ENCODE results near the gene HIP1.
A peak's percentile ranks its signal among the peaks of the same experiment; 100 is the strongest.

The HIP1 gene

GRCh38 chr7:75649462-75649861, 89.3 kb downstream of the HIP1 start:
- Histone ChIP-seq H3K4me1 (peaks cover 31% of the 10 kb centered on the region), H3K9me3 (no peaks in the 10 kb centered on the region), H4K20me1 (peaks cover 14% of the 10 kb centered on the region; the same call in 1 of the 2 replicates), H3K4me2 (peak overlapping the region; percentile 60), H3K36me3 (peaks cover 26% of the 10 kb centered on the region; the same call in 1 of the 2 replicates), H3K27me3 (no peaks in the 10 kb centered on the region), H3K9ac (peak overlapping the region; percentile 19; the same call in 1 of the 2 replicates), H3K4me3 (no peak overlapping the region), H3K27ac (no peak overlapping the region)
- no peak for TF ChIP-seq Cebpa-rat (IDR thresholded peaks at IDR 0.05)

GRCh38 chr7:75647709-75648438, 90.9 kb downstream of the HIP1 start:
- peaks cover 14% of the 10 kb centered on the region; the same call in 1 of the 2 replicates for H4K20me1 ChIP-seq
- no peak for TF ChIP-seq Cebpa-rat (IDR thresholded peaks at IDR 0.05)
- no peak overlapping the region for H3K4me2 ChIP-seq
- no peak overlapping the region for H3K27ac ChIP-seq
- peaks cover 31% of the 10 kb centered on the region for H3K4me1 ChIP-seq
- no peaks in the 10 kb centered on the region for H3K27me3 ChIP-seq
- no peak overlapping the region for H3K4me3 ChIP-seq
- peaks cover 23% of the 10 kb centered on the region for H3K36me3 ChIP-seq
- H3K9ac ChIP-seq: no peak overlapping the region
- peaks cover 9% of the 10 kb centered on the region for H3K9me3 ChIP-seq

- H3K27me3 ChIP-seq: no peaks in the 10 kb centered on the region
- no peak overlapping the region for H3K9ac ChIP-seq
- no peak for TF ChIP-seq Cebpa-rat (IDR thresholded peaks at IDR 0.05)
- H3K4me1 ChIP-seq: peaks cover 31% of the 10 kb centered on the region
- H3K27ac ChIP-seq: no peak overlapping the region
- H4K20me1 ChIP-seq: peaks cover 14% of the 10 kb centered on the region; the same call in 1 of the 2 replicates
- H3K4me2 ChIP-seq: no peak overlapping the region
- peaks cover 23% of the 10 kb centered on the region for H3K36me3 ChIP-seq
- H3K9me3 ChIP-seq: peaks cover 9% of the 10 kb centered on the region
- no peak overlapping the region for H3K4me3 ChIP-seq
These were observed 92.1 kb downstream of the HIP1 start for GRCh38 chr7:75646571-75647102.

DNA sequence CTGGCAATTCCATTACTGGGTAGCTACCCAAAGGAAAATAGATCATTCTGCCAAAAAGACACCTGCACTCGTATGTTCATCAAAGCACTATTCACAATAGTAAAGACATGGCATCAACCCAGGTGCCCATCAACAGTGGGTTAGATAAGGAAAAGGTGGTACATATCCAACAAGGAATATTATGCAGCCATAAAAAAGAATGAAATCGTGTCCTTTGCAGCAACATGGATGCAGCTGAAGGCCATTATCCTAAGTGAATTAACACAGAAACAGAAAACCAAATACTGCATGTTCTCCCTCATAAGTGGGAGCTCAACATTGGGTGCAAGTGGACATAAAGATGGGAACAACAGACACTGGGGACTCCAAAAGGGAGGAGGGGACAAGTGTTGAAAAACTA, 93.2 kb downstream of the HIP1 start:
- H3K9me3 ChIP-seq: peaks cover 9% of the 10 kb centered on the region
- H3K4me2 ChIP-seq: no peak overlapping the region
- no peak overlapping the region for H3K27ac ChIP-seq
- H3K9ac ChIP-seq: no peak overlapping the region
- H3K4me1 ChIP-seq: peaks cover 24% of the 10 kb centered on the region
- H3K27me3 ChIP-seq: no peaks in the 10 kb centered on the region
- no peak for TF ChIP-seq Cebpa-rat (IDR thresholded peaks at IDR 0.05)
- peaks cover 23% of the 10 kb centered on the region for H3K36me3 ChIP-seq
- H3K4me3 ChIP-seq: no peak overlapping the region
- peaks cover 21% of the 10 kb centered on the region; the same call in 1 of the 2 replicates for H4K20me1 ChIP-seq

DNA sequence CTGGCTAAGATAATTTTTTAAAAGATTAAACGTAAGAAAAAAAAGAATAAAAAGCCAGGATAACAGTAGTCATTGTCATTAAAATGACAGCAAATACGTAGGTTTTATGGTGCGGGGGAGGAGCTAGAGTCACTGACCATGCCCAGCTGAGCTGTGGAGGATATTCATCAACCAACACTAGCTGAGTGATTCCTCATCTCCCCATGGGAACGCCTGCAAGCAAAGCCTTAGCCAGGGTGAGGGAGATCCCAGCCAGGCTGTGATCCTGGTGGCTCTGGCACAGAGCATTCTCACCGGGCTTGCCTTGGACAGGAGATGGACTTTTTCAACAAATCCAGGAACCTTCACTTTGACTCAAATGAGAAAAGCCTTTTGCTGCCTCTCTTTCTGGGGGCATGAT, 94.2 kb downstream of the HIP1 start:
- H3K9me3 ChIP-seq: peaks cover 9% of the 10 kb centered on the region
- H3K4me3 ChIP-seq: no peak overlapping the region
- H3K27me3 ChIP-seq: peaks cover 7% of the 10 kb centered on the region; the same call in 1 of the 2 replicates
- TF ChIP-seq Cebpa-rat (IDR thresholded peaks at IDR 0.05): no peak
- no peak overlapping the region for H3K4me2 ChIP-seq
- H3K36me3 ChIP-seq: peaks cover 23% of the 10 kb centered on the region
- no peak overlapping the region for H3K27ac ChIP-seq
- no peak overlapping the region for H3K9ac ChIP-seq
- H4K20me1 ChIP-seq: peaks cover 18% of the 10 kb centered on the region; the same call in 1 of the 2 replicates
- peaks cover 23% of the 10 kb centered on the region for H3K4me1 ChIP-seq

DNA sequence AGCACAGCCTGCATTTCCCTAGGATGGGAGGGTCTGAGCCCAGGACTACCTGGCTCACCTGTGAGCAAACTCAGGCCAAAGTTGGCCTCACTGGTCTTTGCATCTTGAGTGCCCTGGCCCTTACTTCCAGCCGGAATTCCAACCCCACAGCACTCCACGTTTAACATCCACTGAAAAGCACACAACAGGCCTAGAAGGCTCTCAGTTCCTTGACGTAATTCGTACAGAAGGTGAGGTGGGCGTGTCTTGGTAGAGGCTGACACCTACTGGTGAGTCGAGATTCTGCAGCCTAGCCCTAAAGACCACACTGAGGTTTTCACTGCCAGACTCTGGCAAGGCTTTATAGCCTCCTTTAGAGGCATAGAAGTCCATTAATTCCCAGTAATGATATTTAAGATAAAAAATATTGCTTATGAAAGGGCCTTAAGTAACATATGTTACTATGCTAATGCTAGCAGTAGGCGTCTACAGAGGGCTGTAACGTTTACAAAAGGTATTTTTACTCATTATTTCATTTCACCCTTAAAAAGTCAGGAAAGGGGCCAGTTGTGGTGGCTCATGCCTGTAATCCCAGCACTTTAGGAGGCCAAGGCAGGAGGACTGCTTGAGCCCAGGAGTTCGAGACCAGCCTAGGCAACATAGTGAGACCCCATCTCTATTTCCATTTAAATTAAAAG, 95.8 kb downstream of the HIP1 start:
- H4K20me1 ChIP-seq: peaks cover 19% of the 10 kb centered on the region; the same call in 1 of the 2 replicates
- H3K4me3 ChIP-seq: no peak overlapping the region
- no peak for TF ChIP-seq Cebpa-rat (IDR thresholded peaks at IDR 0.05)
- H3K4me2 ChIP-seq: no peak overlapping the region
- peaks cover 20% of the 10 kb centered on the region for H3K36me3 ChIP-seq
- H3K9ac ChIP-seq: no peak overlapping the region
- peaks cover 15% of the 10 kb centered on the region; the same call in 1 of the 2 replicates for H3K27me3 ChIP-seq
- H3K27ac ChIP-seq: no peak overlapping the region
- peaks cover 19% of the 10 kb centered on the region for H3K4me1 ChIP-seq
- peaks cover 9% of the 10 kb centered on the region for H3K9me3 ChIP-seq

- peaks cover 15% of the 10 kb centered on the region; the same call in 1 of the 2 replicates for H3K27me3 ChIP-seq
- TF ChIP-seq Cebpa-rat (IDR thresholded peaks at IDR 0.05): no peak
- peaks cover 7% of the 10 kb centered on the region; the same call in 1 of the 2 replicates for H3K36me3 ChIP-seq
- peaks cover 9% of the 10 kb centered on the region for H3K9me3 ChIP-seq
- H3K4me1 ChIP-seq: peaks cover 27% of the 10 kb centered on the region
- no peak overlapping the region for H3K9ac ChIP-seq
- H3K4me2 ChIP-seq: peak overlapping the region; percentile 98
- H3K27ac ChIP-seq: no peak overlapping the region
- peaks cover 37% of the 10 kb centered on the region for H4K20me1 ChIP-seq
- 0 out of 2 replicates have a peak overlapping the region, but pooled peaks have one; percentile 78 for H3K4me3 ChIP-seq
These were observed 98.5 kb downstream of the HIP1 start for GRCh38 chr7:75640201-75640600.

DNA sequence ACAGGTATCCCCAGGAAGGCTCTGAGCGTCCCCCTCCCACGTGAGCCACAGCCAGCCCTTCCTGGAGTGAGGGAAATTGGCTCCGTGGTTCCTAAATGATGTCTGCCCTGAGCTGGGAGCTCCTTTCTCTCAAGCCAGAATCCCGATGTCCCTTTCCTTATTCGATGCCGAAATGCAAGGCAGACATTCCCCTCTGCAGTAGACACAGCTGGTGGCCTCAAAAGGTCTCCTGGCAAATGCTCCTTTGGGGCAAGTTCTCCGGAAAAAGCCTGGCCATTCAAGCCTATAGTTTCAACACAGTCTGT, 98.9 kb downstream of the HIP1 start:
- Histone ChIP-seq H3K36me3 (peaks cover 7% of the 10 kb centered on the region; the same call in 1 of the 2 replicates), H3K4me3 (peak overlapping the region; percentile 78), H3K27ac (peak overlapping the region; percentile 74), H3K27me3 (peaks cover 15% of the 10 kb centered on the region; the same call in 1 of the 2 replicates), H3K9me3 (peaks cover 9% of the 10 kb centered on the region), H4K20me1 (peaks cover 37% of the 10 kb centered on the region), H3K9ac (peak overlapping the region; percentile 79), H3K4me1 (peaks cover 27% of the 10 kb centered on the region), H3K4me2 (peak overlapping the region; percentile 98)
- TF ChIP-seq Cebpa-rat (IDR thresholded peaks at IDR 0.05): no peak

- Histone ChIP-seq H3K4me1 (peaks cover 27% of the 10 kb centered on the region), H4K20me1 (peaks cover 37% of the 10 kb centered on the region), H3K27me3 (peaks cover 15% of the 10 kb centered on the region; the same call in 1 of the 2 replicates), H3K4me2 (peak overlapping the region; percentile 98), H3K36me3 (peaks cover 7% of the 10 kb centered on the region; the same call in 1 of the 2 replicates), H3K9me3 (peaks cover 9% of the 10 kb centered on the region), H3K27ac (peak overlapping the region; percentile 74), H3K4me3 (peak overlapping the region; percentile 78), H3K9ac (peak overlapping the region; percentile 79)
- TF ChIP-seq Cebpa-rat (IDR thresholded peaks at IDR 0.05): no peak
These were observed 99.5 kb downstream of the HIP1 start for GRCh38 chr7:75639071-75639885.
